Fibroblast of lung (primary cell): ENCODE results near the gene RBM28. TPM values are rescaled to one million over a fixed set of nuclear protein-coding genes. Genes with fewer than 3 reads are reported as not detected.

Experiments used
- DNase-seq, 2 donors: peaks; one replicate each; pipeline versions ENCODE4 v3.0.0 to v3.0.0-alpha.2; 2010; ENCODE audit warnings: low read depth in 2 of 2
- H2AFZ ChIP-seq: 2 replicates; pipeline ENCODE4 v1.5.1; 2012; ENCODE audit warnings: low read length, control low read depth, inconsistent platforms
- H3K27ac ChIP-seq: 2 replicates; pipeline ENCODE4 v1.5.1; 2011; ENCODE audit warnings: low read length, control low read depth; ENCODE audit not compliant: insufficient read depth
- H3K27me3 ChIP-seq: 2 replicates; pipeline ENCODE4 v1.5.1; 2011; ENCODE audit warnings: mild to moderate bottlenecking, low read length; ENCODE audit not compliant: control insufficient read depth, insufficient read depth
- H3K36me3 ChIP-seq: 2 replicates; pipeline ENCODE4 v1.5.1; 2011; ENCODE audit warnings: low read length; ENCODE audit not compliant: control insufficient read depth, insufficient read depth
- H3K4me1 ChIP-seq: 2 replicates; pipeline ENCODE4 v1.5.1; 2011; ENCODE audit warnings: low read length; ENCODE audit not compliant: control insufficient read depth, insufficient read depth; ENCODE audit errors: extremely low read depth
- H3K4me2 ChIP-seq: 2 replicates; pipeline ENCODE4 v1.5.1; 2011; ENCODE audit warnings: low read length, control low read depth; ENCODE audit not compliant: insufficient read depth; ENCODE audit errors: extremely low read depth
- H3K4me3 ChIP-seq, 4 experiments: fragments of 200-600 bp in 1 of 4; sonication (generic) in 1 of 4; replicated peaks in 1 of 4; 2 replicates each; pipeline ENCODE4 v1.5.1; 2011 to 2016; ENCODE audit warnings: low read length in 4 of 4, low read depth in 3 of 4, mild to moderate bottlenecking in 3 of 4, control low read depth in 2 of 4, inconsistent platforms in 1 of 4, mixed read lengths in 1 of 4; ENCODE audit not compliant: insufficient read depth in 1 of 4; ENCODE audit errors: control extremely low read depth in 1 of 4
- H3K79me2 ChIP-seq: 2 replicates; pipeline ENCODE4 v1.5.1; 2012; ENCODE audit warnings: mild to moderate bottlenecking, low read length, inconsistent platforms; ENCODE audit not compliant: control insufficient read depth, insufficient read depth
- H3K9ac ChIP-seq: 2 replicates; pipeline ENCODE4 v1.5.1; 2011; ENCODE audit warnings: mild to moderate bottlenecking, low read length, control low read depth; ENCODE audit not compliant: insufficient read depth
- H3K9me3 ChIP-seq: 2 replicates; pipeline ENCODE4 v1.5.1; 2012; ENCODE audit warnings: low read depth, low read length; ENCODE audit not compliant: control insufficient read depth, insufficient read depth
- H4K20me1 ChIP-seq: 2 replicates; pipeline ENCODE4 v1.5.1; 2011; ENCODE audit warnings: low read length; ENCODE audit not compliant: control insufficient read depth, insufficient read depth; ENCODE audit errors: extremely low read depth
- CTCF ChIP-seq, 2 donors: IDR thresholded peaks in 1 of 2; conservative IDR thresholded peaks in 1 of 2; 1 replicate in 1 of 2; 2 replicates in 1 of 2; pipeline ENCODE4 v1.5.1; 2011 to 2012; ENCODE audit warnings: low read length in 2 of 2, control low read depth in 1 of 2, inconsistent platforms in 1 of 2, low read depth in 1 of 2, mild to moderate bottlenecking in 1 of 2
- EZH2 ChIP-seq: IDR thresholded peaks from 2 replicates; pipeline ENCODE4 v1.5.1; 2012; ENCODE audit warnings: low read length, control low read depth, mild to moderate bottlenecking; ENCODE audit errors: missing control alignments
- polyA plus RNA-seq, 2 donors: library from polyadenylated mRNA; depleted of rRNA in 1 of 2; stranded (reverse) in 1 of 2; unstranded in 1 of 2; fragments of >200 nt; gene quantifications; 2 replicates each; pipeline ENCODE4 v1.2.1, GENCODE V29; 2011 to 2012; ENCODE audit warnings: missing spikeins in 1 of 2
- total RNA-seq: library from RNA; depleted of rRNA; stranded (reverse); fragments of >200 nt; gene quantifications from 2 replicates; pipeline ENCODE4 v1.2.1, GENCODE V29; 2014

The RBM28 gene
- total and polyA plus RNA-seq, 2 donors (not counting 1 experiment from before 2014, with no cell fraction given): 11.2 to 22.9 TPM

GRCh38 chr7:128353189-128353588 lies 9.5 kb upstream of the RBM28 start:
- Histone ChIP-seq H4K20me1 (no peaks in the 10 kb centered on the region), H3K36me3 (no peaks in the 10 kb centered on the region), H3K27me3 (peaks cover 58% of the 10 kb centered on the region), H2AFZ (no peak overlapping the region), H3K27ac (no peak overlapping the region), H3K9ac (no peak overlapping the region), H3K4me3 (no peak overlapping the region), H3K4me2 (no peak overlapping the region), H3K9me3 (no peaks in the 10 kb centered on the region), H3K79me2 (no peaks in the 10 kb centered on the region), H3K4me1 (no peaks in the 10 kb centered on the region)
- TF ChIP-seq CTCF (conservative IDR thresholded peaks at IDR 0.05 in 1 of 2, IDR thresholded peaks at IDR 0.05 in 1 of 2; ENCODE audit: low read depth in 1 of 2, low read length in 2 of 2): no peak
- no peak for TF ChIP-seq EZH2
- no peak for DNase-seq

GRCh38 chr7:128352636-128353035 lies 8.9 kb upstream of the RBM28 start:
- no peak overlapping the region for H3K27ac ChIP-seq
- H4K20me1 ChIP-seq: no peaks in the 10 kb centered on the region
- no peak overlapping the region for H2AFZ ChIP-seq
- H3K36me3 ChIP-seq: no peaks in the 10 kb centered on the region
- H3K9ac ChIP-seq: no peak overlapping the region
- no peaks in the 10 kb centered on the region for H3K79me2 ChIP-seq
- H3K4me3 ChIP-seq: no peak overlapping the region
- TF ChIP-seq CTCF (conservative IDR thresholded peaks at IDR 0.05 in 1 of 2, IDR thresholded peaks at IDR 0.05 in 1 of 2; ENCODE audit: low read depth in 1 of 2, low read length in 2 of 2) (no peak), EZH2 (no peak)
- H3K9me3 ChIP-seq: no peaks in the 10 kb centered on the region
- H3K27me3 ChIP-seq: peaks cover 57% of the 10 kb centered on the region
- H3K4me2 ChIP-seq: no peak overlapping the region
- DNase-seq: no peak
- H3K4me1 ChIP-seq: no peaks in the 10 kb centered on the region

GRCh38 chr7:128352153-128352537 lies 8.4 kb upstream of the RBM28 start:
- H2AFZ ChIP-seq: no peak overlapping the region
- H3K9me3 ChIP-seq: no peaks in the 10 kb centered on the region
- no peak overlapping the region for H3K4me3 ChIP-seq
- TF ChIP-seq CTCF (conservative IDR thresholded peaks at IDR 0.05 in 1 of 2, IDR thresholded peaks at IDR 0.05 in 1 of 2; ENCODE audit: low read depth in 1 of 2, low read length in 2 of 2) (peak; percentile 24 to 40), EZH2 (no peak)
- H4K20me1 ChIP-seq: no peaks in the 10 kb centered on the region
- H3K36me3 ChIP-seq: no peaks in the 10 kb centered on the region
- no peak overlapping the region for H3K4me2 ChIP-seq
- no peaks in the 10 kb centered on the region for H3K79me2 ChIP-seq
- no peaks in the 10 kb centered on the region for H3K4me1 ChIP-seq
- peak; percentile 26 to 45 for DNase-seq
- H3K27me3 ChIP-seq: peaks cover 53% of the 10 kb centered on the region
- no peak overlapping the region for H3K9ac ChIP-seq
- no peak overlapping the region for H3K27ac ChIP-seq
